Thyroid gland (tissue), 4 donors: ENCODE measurements around the gene SCRN2.

ENCODE experiments used
- CTCF ChIP-seq, 6 experiments: fragments of 200-600 bp in 3 of 6; fragments of 450-650 bp in 3 of 6; sonication (generic) in 3 of 6; IDR thresholded peaks; one replicate each; pipeline ENCODE4 v1.5.1; 2016 to 2019; ENCODE audit warnings: antibody characterized with exemption in 6 of 6, mild to moderate bottlenecking in 2 of 6, inconsistent platforms in 1 of 6, moderate library complexity in 1 of 6
- POLR2A ChIP-seq, 2 donors: fragments of 450-650 bp; IDR thresholded peaks; one replicate each; pipeline ENCODE4 v1.6.1; 2017; ENCODE audit warnings: antibody characterized with exemption in 2 of 2, mild to moderate bottlenecking in 2 of 2, moderate library complexity in 1 of 2

GRCh38 chr17:47844227-47844626 lies 3.2 kb upstream of the SCRN2 start:
- TF ChIP-seq POLR2A (IDR thresholded peaks at IDR 0.05) (no peak), CTCF (IDR thresholded peaks at IDR 0.05) (no peak)
